HepG2 (cell line): ENCODE results near the gene BOLA3. TPM values are rescaled to one million over a fixed set of nuclear protein-coding genes. Genes with fewer than 3 reads are reported as not detected.

Experiments
- AHDC1 ChIP-seq: sonication (generic); formaldehyde crosslinking; IDR thresholded peaks from 2 replicates; pipeline ENCODE4 v1.5.1; 2020; ENCODE audit warnings: mild to moderate bottlenecking, missing genetic modification reagents, borderline replicate concordance
- ATRX ChIP-seq: sonication (generic); formaldehyde crosslinking; IDR thresholded peaks from 2 replicates; pipeline ENCODE4 v1.4.0; 2020; ENCODE audit warnings: missing genetic modification reagents, borderline replicate concordance
- CHD2 ChIP-seq: IDR thresholded peaks from 2 replicates; pipeline ENCODE4 v1.6.1; 2011; ENCODE audit warnings: low read depth, low read length, improper control_type of control experiment
- CSRNP1 ChIP-seq: sonication (generic); formaldehyde crosslinking; IDR thresholded peaks from 2 replicates; pipeline ENCODE4 v1.8.1; 2023; ENCODE audit warnings: mild to moderate bottlenecking, missing genetic modification reagents
- GATAD1 ChIP-seq: IDR thresholded peaks from 2 replicates; pipeline ENCODE4 v1.6.1; 2016; ENCODE audit warnings: missing genetic modification reagents, missing compliant biosample characterization
- HNRNPUL1 ChIP-seq: fragments of 200-400 bp; formaldehyde crosslinking; IDR thresholded peaks from 2 replicates; pipeline ENCODE4 v1.6.1; 2017; ENCODE audit warnings: low read depth, mild to moderate bottlenecking, low read length, moderate library complexity
- KAT7 ChIP-seq: IDR thresholded peaks from 2 replicates; pipeline ENCODE4 v1.6.1; 2018; ENCODE audit warnings: borderline replicate concordance, missing compliant biosample characterization
- KLF9 ChIP-seq: IDR thresholded peaks from 2 replicates; pipeline ENCODE4 v1.6.1; 2016; ENCODE audit warnings: low read depth
- MEF2D ChIP-seq: sonication (generic); formaldehyde crosslinking; IDR thresholded peaks from 2 replicates; pipeline ENCODE4 v1.5.1; 2020; ENCODE audit warnings: mild to moderate bottlenecking, missing genetic modification reagents
- MXD4 ChIP-seq: IDR thresholded peaks from 2 replicates; pipeline ENCODE4 v1.6.1; 2016; ENCODE audit warnings: mild to moderate bottlenecking, missing biosample characterization, missing genetic modification reagents
- NONO ChIP-seq, 2 experiments: fragments of 450-650 bp in 1 of 2; sonication (generic) in 1 of 2; formaldehyde crosslinking in 1 of 2; IDR thresholded peaks in 1 of 2; conservative IDR thresholded peaks in 1 of 2; 2 replicates each; pipeline versions ENCODE4 v1.6.1 to v1.8.0; 2017 to 2022; ENCODE audit warnings: mild to moderate bottlenecking in 1 of 2, missing genetic modification reagents in 1 of 2, moderate library complexity in 1 of 2
- RXRA ChIP-seq: sonication (generic); formaldehyde crosslinking; IDR thresholded peaks from 2 replicates; pipeline ENCODE4 v1.5.1; 2020; ENCODE audit warnings: missing genetic modification reagents
- TEAD2 ChIP-seq: sonication (generic); formaldehyde crosslinking; IDR thresholded peaks from 2 replicates; pipeline ENCODE4 v1.9.0; 2021; ENCODE audit warnings: missing genetic modification reagents
- ZFP41 ChIP-seq: sonication (generic); formaldehyde crosslinking; IDR thresholded peaks from 2 replicates; pipeline ENCODE4 v1.4.0; 2020; ENCODE audit warnings: mild to moderate bottlenecking, missing genetic modification reagents, borderline replicate concordance
- ZFY ChIP-seq: sonication (generic); formaldehyde crosslinking; IDR thresholded peaks from 2 replicates; pipeline ENCODE4 v1.4.0; 2020; ENCODE audit warnings: missing genetic modification reagents
- ZNF251 ChIP-seq: sonication (generic); formaldehyde crosslinking; IDR thresholded peaks from 2 replicates; pipeline ENCODE4 v1.9.0; 2021; ENCODE audit warnings: mild to moderate bottlenecking, missing genetic modification reagents
- polyA plus RNA-seq, 8 experiments: library from polyadenylated mRNA; depleted of rRNA in 3 of 8; stranded (reverse) in 7 of 8; unstranded in 1 of 8; fragments of >200 nt; fragmentation: Illumina TruSeq in 4 of 8; extraction: Trizol in 4 of 8; gene quantifications; 2 replicates each; pipeline versions ENCODE4 v1.2.1 to v1.2.3, GENCODE V29; 2011 to 2016; ENCODE audit warnings: low read depth in 4 of 8, missing spikeins in 1 of 8, mixed read lengths in 1 of 8; ENCODE audit not compliant: insufficient read depth in 1 of 8
- total RNA-seq, 5 experiments: library from RNA; depleted of rRNA; stranded (reverse); fragments of >200 nt; fragmentation: Illumina TruSeq; extraction: Trizol; gene quantifications; 2 replicates each; pipeline ENCODE4 v1.2.3, GENCODE V29; 2016; ENCODE audit warnings: low read depth in 1 of 5
- TF ChIP-seq, protein P1 (sequence below): sonication (generic); formaldehyde crosslinking; IDR thresholded peaks from 2 replicates; pipeline ENCODE4 v1.4.0; 2020; ENCODE audit warnings: missing genetic modification reagents
- TF ChIP-seq, protein P2 (sequence below): sonication (generic); formaldehyde crosslinking; IDR thresholded peaks from 2 replicates; pipeline ENCODE4 v1.5.1; 2020; ENCODE audit warnings: mild to moderate bottlenecking, moderate library complexity, missing genetic modification reagents

BOLA3 gene
- total and polyA plus RNA-seq, 2 of the 13 experiments (the other 11 are each of a cell fraction or from before 2014, with no cell fraction given), result 89.7 to 170 TPM

GRCh38 chr2:74178211-74179062 lies 30.7 kb upstream of the BOLA3 start, which contains the start of gene MOB1A (continued):
- TF ChIP-seq AHDC1 (CRISPR knock-in tag) (peak; percentile 76; the same call in 1 of the 2 replicates), ATRX (no peak), NONO (IDR thresholded peaks at IDR 0.05) (no peak), NONO (CRISPR knock-in tag; conservative IDR thresholded peaks at IDR 0.05) (peak; percentile 43; the same call in 1 of the 2 replicates), TEAD2 (CRISPR knock-in tag) (no peak), KLF9 (0 out of 2 replicates have a peak, but pooled peaks have one; percentile 55), ZNF251 (no peak), KAT7 (CRISPR knock-in tag) (peak; percentile 62), ZFY (CRISPR knock-in tag) (peak; percentile 99), ZFP41 (CRISPR knock-in tag) (0 out of 2 replicates have a peak, but pooled peaks have one; percentile 25), CHD2 (peak; percentile 97), HNRNPUL1 (peak; percentile 72), CSRNP1 (CRISPR knock-in tag) (no peak; the same call in 1 of the 2 replicates), RXRA (CRISPR knock-in tag) (peak; percentile 56; the same call in 1 of the 2 replicates), GATAD1 (CRISPR knock-in tag) (peak; percentile 70), MXD4 (CRISPR knock-in tag) (peak; percentile 70; the same call in 1 of the 2 replicates), MEF2D (peak; percentile 68)
- TF ChIP-seq, protein P1, sequence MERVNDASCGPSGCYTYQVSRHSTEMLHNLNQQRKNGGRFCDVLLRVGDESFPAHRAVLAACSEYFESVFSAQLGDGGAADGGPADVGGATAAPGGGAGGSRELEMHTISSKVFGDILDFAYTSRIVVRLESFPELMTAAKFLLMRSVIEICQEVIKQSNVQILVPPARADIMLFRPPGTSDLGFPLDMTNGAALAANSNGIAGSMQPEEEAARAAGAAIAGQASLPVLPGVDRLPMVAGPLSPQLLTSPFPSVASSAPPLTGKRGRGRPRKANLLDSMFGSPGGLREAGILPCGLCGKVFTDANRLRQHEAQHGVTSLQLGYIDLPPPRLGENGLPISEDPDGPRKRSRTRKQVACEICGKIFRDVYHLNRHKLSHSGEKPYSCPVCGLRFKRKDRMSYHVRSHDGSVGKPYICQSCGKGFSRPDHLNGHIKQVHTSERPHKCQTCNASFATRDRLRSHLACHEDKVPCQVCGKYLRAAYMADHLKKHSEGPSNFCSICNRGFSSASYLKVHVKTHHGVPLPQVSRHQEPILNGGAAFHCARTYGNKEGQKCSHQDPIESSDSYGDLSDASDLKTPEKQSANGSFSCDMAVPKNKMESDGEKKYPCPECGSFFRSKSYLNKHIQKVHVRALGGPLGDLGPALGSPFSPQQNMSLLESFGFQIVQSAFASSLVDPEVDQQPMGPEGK, result peak; percentile 91
- TF ChIP-seq, protein P2, sequence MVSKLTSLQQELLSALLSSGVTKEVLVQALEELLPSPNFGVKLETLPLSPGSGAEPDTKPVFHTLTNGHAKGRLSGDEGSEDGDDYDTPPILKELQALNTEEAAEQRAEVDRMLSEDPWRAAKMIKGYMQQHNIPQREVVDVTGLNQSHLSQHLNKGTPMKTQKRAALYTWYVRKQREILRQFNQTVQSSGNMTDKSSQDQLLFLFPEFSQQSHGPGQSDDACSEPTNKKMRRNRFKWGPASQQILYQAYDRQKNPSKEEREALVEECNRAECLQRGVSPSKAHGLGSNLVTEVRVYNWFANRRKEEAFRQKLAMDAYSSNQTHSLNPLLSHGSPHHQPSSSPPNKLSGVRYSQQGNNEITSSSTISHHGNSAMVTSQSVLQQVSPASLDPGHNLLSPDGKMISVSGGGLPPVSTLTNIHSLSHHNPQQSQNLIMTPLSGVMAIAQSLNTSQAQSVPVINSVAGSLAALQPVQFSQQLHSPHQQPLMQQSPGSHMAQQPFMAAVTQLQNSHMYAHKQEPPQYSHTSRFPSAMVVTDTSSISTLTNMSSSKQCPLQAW (CRISPR knock-in tag), result peak; percentile 57; the same call in 1 of the 2 replicates
